Measurements from ENCODE around the gene DGCR8.

DGCR8 gene

DNA sequence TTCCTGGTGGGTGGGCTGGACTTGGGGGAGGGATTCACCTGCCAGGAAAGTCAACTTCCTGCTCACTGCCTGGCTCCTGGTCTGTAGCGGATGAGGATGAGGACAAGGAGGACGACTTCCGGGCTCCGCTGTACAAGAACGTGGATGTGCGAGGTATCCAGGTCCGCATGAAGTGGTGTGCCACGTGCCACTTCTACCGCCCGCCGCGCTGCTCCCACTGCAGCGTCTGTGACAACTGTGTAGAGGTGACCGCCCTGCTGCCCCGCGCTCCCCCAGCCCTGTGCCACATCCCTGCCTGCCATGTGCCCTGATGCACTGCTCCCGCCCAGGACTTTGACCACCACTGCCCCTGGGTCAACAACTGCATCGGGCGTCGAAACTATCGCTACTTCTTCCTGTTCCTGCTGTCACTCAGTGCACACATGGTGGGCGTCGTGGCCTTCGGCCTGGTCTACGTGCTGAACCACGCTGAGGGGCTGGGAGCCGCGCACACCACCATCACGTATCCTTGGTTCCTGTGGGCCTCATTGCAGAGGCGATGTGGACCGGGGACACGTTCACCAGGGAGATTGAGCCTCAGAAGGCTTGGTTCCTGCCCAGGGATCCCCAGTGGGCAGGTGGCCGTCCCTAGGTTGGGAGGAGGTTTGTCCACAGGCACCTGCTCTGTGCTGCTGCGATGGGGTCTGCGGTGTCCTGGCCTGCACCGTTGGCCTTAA, 59.5 kb downstream of the DGCR8 start:
- no peak for FAIRE-seq

DNA sequence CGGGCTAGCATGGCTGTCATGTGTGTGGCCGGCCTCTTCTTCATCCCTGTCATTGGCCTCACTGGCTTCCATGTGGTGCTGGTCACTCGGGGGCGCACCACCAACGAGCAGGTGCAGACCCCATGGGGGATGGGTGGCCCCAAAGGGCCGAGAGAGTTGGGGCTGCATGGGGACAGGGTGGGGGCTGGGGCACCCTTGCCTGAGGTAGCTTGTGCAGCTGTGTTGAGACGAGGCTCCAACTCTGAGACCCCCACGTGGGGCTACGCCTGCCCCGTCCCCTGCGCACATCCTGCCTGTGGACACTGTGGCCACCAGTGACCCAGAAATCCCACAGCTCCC, 60.0 kb downstream of the DGCR8 start:
- FAIRE-seq = no peak

- no peak for FAIRE-seq
These were observed 60.5 kb downstream of the DGCR8 start for GRCh38 chr22:20140521-20140964.

- FAIRE-seq = no peak
These were observed 61.4 kb downstream of the DGCR8 start for GRCh38 chr22:20141186-20142077.

GRCh38 chr22:20142711-20143621, 62.9 kb downstream of the DGCR8 start:
- no peak for FAIRE-seq

DNA sequence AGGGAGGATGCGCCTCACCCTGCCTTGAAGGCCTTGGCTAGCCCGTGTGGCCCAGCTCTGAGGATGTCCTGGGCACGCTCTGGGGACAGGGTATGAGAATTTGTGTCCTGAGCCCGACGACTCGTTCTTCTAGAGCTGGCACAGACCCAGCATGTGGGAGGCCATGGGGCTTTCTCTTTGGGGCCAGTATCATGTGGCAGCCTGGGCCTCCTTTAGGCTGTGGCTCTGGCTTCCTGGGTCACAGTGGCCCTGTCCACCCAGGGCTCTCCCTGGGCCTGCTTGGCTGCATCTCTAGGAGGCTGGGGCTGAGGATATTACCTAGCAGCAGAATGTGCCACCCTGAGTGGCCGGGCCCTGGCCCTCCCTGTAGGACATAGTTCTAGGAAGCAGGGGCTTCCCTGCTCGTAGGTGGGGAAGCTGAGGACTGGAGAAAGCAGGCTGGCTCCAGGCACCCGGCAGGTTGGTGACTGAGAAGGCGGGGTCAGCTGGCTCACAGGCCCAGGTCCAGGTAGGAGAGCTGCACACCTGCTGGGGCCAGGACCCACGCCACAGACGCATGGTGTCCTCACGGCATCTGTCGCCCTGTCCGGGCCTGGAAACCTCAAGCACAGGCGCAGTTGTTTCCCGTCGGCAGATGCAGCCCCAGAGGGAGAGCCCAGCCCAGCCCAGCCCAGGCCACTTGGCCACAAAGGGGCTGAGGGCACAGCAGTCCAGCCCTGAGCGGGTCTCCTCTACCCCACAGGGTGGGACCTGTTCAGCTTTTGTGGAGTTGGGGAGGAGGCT, 64.0 kb downstream of the DGCR8 start:
- FAIRE-seq = no peak

DNA sequence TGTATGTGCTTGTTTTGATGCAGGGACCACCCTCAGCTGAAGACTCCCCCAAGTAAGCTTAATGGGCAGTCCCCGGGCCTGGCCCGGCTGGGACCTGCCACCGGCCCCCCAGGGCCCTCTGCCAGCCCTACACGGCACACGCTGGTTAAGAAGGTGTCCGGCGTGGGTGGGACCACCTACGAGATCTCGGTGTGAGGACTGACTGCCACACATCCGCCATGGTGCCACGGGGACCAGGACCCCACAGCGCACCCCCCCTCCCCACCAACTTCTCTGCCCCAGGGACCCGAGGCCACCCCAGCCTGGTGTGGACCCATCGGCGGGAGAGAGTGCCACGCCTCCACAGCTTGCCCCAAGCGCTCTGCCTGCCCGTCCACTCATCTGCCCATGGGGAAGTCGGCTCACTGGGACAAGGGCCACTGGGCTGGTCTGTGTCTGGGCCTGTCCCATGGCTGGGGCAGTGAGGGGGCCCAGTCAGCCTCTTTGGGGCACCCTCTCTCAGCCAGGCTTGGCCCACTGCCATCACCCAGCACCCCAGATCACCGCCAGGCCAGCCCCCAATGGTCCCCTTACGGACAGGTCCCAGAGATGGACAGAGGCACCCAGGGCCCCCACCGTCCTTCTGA, 65.3 kb downstream of the DGCR8 start:
- FAIRE-seq = no peak

GRCh38 chr22:20145832-20146223, 65.8 kb downstream of the DGCR8 start:
- FAIRE-seq = no peak

GRCh38 chr22:20146777-20147176, 66.7 kb downstream of the DGCR8 start:
- no peak for FAIRE-seq

DNA sequence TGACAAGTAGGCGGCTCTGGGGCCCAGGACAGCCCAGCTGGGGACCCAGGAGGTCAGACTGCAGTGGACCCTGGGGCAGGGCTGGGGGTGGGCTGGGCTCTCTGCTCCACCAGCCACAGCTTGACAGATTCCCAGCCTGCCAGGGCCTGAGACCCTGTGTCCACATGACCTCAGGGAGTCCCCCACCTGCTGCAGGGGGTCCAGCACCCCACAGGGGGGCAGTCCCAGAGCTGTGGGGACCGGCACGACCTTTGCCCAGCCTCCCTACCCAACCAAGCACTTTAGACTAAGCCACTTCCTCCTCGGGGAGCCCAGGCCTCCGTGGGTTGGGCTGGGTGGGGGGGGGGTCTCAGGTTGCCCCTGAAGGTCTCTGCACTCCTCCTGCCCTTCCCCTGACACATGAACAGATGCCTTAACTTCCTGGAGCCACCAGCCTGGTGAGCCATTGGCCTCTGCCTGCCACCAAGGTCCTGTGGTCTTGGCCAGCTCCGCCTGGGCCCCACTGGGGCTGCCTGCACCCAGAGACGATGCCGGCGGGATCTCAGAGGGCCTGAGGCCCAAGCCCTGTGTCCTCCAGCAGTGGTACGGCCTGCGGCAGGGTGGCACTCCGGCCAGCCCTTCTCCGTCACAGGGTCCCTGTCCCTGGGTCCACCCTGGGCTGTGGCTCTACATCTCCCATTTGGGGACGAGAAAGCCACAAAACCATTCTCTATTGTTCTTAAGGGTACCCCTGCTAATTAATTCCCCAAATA, 67.4 kb downstream of the DGCR8 start:
- no peak for FAIRE-seq

DNA sequence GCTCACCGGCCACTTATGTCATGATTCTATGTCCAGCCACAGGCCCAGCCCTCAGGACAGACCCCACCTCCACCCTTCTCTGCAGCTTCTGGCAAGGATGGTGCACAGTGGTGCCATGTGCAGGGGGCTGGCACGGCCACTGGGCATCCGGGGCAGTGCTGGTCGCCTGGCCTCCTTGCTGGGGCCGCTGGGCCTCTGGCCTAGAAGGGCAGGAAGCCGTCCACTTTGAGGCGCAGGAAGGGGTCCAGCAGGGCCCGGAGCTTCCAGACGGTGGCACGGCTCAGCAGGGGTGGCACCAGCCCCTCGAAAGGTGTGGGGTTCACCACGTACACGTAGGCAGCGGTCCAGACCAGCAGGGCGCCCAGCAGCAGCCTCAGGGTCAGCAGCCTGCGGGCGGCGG, 68.4 kb downstream of the DGCR8 start:
- no peak for FAIRE-seq

GRCh38 chr22:20149257-20150250, 69.5 kb downstream of the DGCR8 start:
- no peak for FAIRE-seq

- FAIRE-seq = no peak
These were observed 70.6 kb downstream of the DGCR8 start, which contains the start of gene CCDC188 for GRCh38 chr22:20150381-20151275. TSS of gene CCDC188 (minus strand) at chr22:20151055. CDS start at chr22:20150986, 69 bp downstream.

GRCh38 chr22:20151276-20151588, 71.2 kb downstream of the DGCR8 start:
- no peak for FAIRE-seq

DNA sequence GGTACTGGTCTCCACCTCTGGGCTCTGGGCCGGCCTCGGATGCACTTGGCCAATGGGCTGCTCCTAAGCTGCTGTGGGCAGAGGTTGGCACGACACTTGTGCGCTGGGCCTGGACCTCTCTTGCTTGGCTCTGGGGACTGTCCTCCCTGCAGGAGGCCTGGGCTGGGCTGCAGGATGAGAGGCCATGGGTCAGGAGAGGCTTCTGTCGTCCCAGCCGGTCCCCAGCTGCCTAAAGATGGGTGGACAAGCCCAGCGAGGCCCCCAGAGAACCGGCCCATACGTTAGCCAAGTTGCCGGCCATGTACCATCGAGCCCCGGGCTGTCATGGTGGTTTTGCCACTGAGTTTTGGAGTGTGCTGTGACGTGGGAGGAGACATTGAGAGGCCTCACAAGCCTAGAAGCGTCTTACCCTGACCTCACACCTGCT, 72.4 kb downstream of the DGCR8 start:
- FAIRE-seq = no peak

DNA sequence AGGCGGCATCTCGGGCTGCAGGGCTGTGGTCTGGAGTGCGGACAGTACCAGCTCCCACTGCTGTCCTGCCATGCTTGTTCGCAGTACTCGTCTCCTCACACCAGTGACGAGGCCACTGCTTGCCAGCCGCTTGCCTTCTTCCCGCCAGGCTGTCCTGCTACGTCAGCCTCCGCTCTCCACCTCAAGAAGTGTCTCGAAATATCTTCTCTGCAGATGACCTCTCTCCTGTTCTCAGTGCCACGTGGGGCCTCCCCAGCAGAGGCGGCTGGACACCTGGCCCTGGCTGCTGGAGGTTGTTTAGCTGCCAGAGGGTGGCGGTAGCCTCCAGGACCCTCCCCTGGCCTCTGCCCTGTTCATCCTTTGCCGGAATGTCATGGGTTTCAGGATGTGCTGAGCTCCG, 73.9 kb downstream of the DGCR8 start:
- no peak for FAIRE-seq

DNA sequence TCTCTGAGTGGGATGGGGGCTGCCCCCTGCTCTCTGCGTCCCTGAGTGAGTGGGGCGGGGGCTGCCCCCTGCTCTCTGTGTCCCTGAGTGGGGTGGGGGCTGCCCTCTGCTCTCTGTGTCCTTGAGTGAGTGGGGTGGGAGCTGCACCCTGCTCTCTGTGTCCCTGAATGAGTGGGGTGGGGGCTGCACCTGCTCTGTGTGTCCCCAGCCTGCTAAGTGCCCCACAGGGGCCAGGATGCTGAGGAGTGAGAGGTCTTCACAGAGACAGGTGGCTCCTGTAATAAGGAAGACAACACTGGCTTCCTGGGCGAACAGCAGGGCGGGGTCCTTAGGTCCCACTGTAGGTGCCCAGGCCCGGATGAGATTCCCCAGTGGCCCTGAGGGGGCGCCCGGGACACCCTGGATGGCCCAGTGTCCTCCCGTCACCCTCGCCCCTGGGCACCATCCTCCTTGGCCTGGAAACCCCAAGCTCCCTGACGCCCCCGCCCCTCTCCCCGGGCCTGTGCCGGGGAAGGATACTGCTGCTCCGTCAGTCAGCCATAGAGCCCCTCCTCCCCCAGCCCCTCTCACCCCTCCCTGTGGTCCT, 74.7 kb downstream of the DGCR8 start:
- FAIRE-seq = no peak

GRCh38 chr22:20155330-20156041, 75.4 kb downstream of the DGCR8 start:
- FAIRE-seq = no peak
